GM21529 (cell line): ENCODE results near the gene RNF8.
"Not testable (repeated sequence)": the region's sequence is repeated elsewhere in the genome, so short reads cannot be mapped to it uniquely, and the experiment has no call there.

ENCODE experiments used
- ATAC-seq: cut with Tn5 transposase; IDR thresholded peaks from one replicate; pipeline ENCODE4 v1.9.1; 2021; ENCODE audit not compliant: unreplicated experiment

The RNF8 gene

GRCh38 chr6:37442416-37443215, 88.8 kb downstream of the RNF8 start:
- no peak for ATAC-seq

- ATAC-seq, result not testable (repeated sequence)
Observed at GRCh38 chr6:37443216-37443542, 89.4 kb downstream of the RNF8 start.
